GM12878 (cell line): ENCODE measurements around the gene EYS.

Experiments used
- CTCF ChIP-seq, 3 experiments: IDR thresholded peaks in 2 of 3; conservative IDR thresholded peaks in 1 of 3; 2 replicates each; pipeline ENCODE4 v1.5.1; 2011; ENCODE audit warnings: low read depth in 3 of 3, low read length in 3 of 3, mild to moderate bottlenecking in 3 of 3, control low read depth in 2 of 3, moderate library complexity in 2 of 3, inconsistent platforms in 1 of 3, mixed read lengths in 1 of 3; ENCODE audit not compliant: control insufficient read depth in 2 of 3, insufficient read depth in 1 of 3; ENCODE audit errors: extremely low read depth in 1 of 3
- EZH2 ChIP-seq: IDR thresholded peaks from 2 replicates; pipeline ENCODE4 v1.6.1; 2012; ENCODE audit warnings: low read depth, mild to moderate bottlenecking, control low read depth, inconsistent platforms, low read length, borderline replicate concordance; ENCODE audit not compliant: control insufficient read depth
- MXI1 ChIP-seq: fragments of 150-350 bp; IDR thresholded peaks from 2 replicates; pipeline ENCODE4 v1.6.1; 2011; ENCODE audit warnings: low read depth, mild to moderate bottlenecking, inconsistent platforms, low read length, improper control_type of control experiment
- NR2C2 ChIP-seq: IDR thresholded peaks from 2 replicates; pipeline ENCODE4 v1.6.1; 2011; ENCODE audit warnings: borderline replicate concordance, low read depth; ENCODE audit not compliant: control insufficient read depth, insufficient read length
- POLR2A ChIP-seq: IDR thresholded peaks from 2 replicates; pipeline ENCODE4 v1.6.1; 2011; ENCODE audit warnings: low read depth, mild to moderate bottlenecking, low read length
- REST ChIP-seq: IDR thresholded peaks from 2 replicates; pipeline ENCODE4 v1.6.1; 2012; ENCODE audit warnings: mild to moderate bottlenecking, low read depth, low read length
- SPI1 ChIP-seq: IDR thresholded peaks from 2 replicates; pipeline ENCODE4 v1.6.1; 2011; ENCODE audit warnings: low read depth, mild to moderate bottlenecking, low read length, moderate library complexity, borderline replicate concordance; ENCODE audit not compliant: insufficient read depth
- SREBF1 ChIP-seq: IDR thresholded peaks from 2 replicates; pipeline ENCODE4 v1.6.1; 2012; ENCODE audit warnings: mild to moderate bottlenecking, low read length
- SUZ12 ChIP-seq: fragments of 200-600 bp; sonication (generic); IDR thresholded peaks from one replicate; pipeline ENCODE4 v1.6.1; 2018; ENCODE audit warnings: antibody characterized with exemption, mild to moderate bottlenecking; ENCODE audit not compliant: unreplicated experiment
- TCF7 ChIP-seq: IDR thresholded peaks from 2 replicates; pipeline ENCODE4 v1.6.1; 2014; ENCODE audit warnings: antibody characterized with exemption, borderline replicate concordance
- TF ChIP-seq, protein P1 (sequence below): fragments of 450-650 bp; conservative IDR thresholded peaks from 2 replicates; pipeline ENCODE4 v1.6.1; 2017; ENCODE audit warnings: mild to moderate bottlenecking, moderate library complexity

DNA sequence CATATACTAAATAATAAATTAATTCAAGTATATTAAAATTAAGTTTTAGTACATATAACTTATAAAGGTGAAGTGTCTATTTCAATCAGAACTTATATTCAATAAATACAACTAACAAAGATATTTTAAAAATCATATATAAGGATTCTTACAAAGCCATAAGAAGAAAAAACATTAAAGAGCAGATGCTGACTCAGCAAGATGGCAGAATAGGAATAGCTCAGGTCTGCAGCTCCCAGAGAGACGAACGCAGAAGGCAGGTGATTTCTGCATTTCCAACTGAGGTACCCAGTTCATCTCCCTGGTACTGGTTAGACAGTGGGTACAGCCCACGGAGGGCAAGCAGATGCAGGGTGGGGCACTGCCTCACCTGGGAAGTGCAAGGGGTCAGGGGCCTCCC, 811.1 kb downstream of the EYS start:
- no peak for TF ChIP-seq POLR2A
- TF ChIP-seq TCF7 = no peak
- no peak for TF ChIP-seq NR2C2
- TF ChIP-seq EZH2 = no peak
- no peak for TF ChIP-seq SUZ12
- TF ChIP-seq, protein P1, sequence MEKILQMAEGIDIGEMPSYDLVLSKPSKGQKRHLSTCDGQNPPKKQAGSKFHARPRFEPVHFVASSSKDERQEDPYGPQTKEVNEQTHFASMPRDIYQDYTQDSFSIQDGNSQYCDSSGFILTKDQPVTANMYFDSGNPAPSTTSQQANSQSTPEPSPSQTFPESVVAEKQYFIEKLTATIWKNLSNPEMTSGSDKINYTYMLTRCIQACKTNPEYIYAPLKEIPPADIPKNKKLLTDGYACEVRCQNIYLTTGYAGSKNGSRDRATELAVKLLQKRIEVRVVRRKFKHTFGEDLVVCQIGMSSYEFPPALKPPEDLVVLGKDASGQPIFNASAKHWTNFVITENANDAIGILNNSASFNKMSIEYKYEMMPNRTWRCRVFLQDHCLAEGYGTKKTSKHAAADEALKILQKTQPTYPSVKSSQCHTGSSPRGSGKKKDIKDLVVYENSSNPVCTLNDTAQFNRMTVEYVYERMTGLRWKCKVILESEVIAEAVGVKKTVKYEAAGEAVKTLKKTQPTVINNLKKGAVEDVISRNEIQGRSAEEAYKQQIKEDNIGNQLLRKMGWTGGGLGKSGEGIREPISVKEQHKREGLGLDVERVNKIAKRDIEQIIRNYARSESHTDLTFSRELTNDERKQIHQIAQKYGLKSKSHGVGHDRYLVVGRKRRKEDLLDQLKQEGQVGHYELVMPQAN = no peak
- TF ChIP-seq SREBF1 = no peak
- no peak for TF ChIP-seq SPI1
- no peak for TF ChIP-seq REST
- TF ChIP-seq CTCF (IDR thresholded peaks at IDR 0.05 in 2 of 3, conservative IDR thresholded peaks at IDR 0.05 in 1 of 3; ENCODE audit: control insufficient read depth in 2 of 3, extremely low read depth in 1 of 3, insufficient read depth in 1 of 3, low read depth in 3 of 3, low read length in 3 of 3) = no peak
- TF ChIP-seq MXI1 = no peak
